Articular chondrocyte of knee joint (primary cell): ENCODE data around the gene XYLT2. TPM values are rescaled to one million over a fixed set of nuclear protein-coding genes. Genes with fewer than 3 reads are reported as not detected.

Experiments
- small RNA-seq: library from RNA; depleted of rRNA; stranded (forward); fragments of <200 nt; gene quantifications from one replicate; pipeline ENCODE3, GENCODE V24; 2012
- total RNA-seq: library from RNA; depleted of rRNA; stranded (reverse); fragments of >200 nt; gene quantifications from 2 replicates; pipeline ENCODE4 v1.2.3, GENCODE V29; 2012

XYLT2 gene
- total RNA-seq = 30.9 and 31.8 TPM in 2 replicates

DNA sequence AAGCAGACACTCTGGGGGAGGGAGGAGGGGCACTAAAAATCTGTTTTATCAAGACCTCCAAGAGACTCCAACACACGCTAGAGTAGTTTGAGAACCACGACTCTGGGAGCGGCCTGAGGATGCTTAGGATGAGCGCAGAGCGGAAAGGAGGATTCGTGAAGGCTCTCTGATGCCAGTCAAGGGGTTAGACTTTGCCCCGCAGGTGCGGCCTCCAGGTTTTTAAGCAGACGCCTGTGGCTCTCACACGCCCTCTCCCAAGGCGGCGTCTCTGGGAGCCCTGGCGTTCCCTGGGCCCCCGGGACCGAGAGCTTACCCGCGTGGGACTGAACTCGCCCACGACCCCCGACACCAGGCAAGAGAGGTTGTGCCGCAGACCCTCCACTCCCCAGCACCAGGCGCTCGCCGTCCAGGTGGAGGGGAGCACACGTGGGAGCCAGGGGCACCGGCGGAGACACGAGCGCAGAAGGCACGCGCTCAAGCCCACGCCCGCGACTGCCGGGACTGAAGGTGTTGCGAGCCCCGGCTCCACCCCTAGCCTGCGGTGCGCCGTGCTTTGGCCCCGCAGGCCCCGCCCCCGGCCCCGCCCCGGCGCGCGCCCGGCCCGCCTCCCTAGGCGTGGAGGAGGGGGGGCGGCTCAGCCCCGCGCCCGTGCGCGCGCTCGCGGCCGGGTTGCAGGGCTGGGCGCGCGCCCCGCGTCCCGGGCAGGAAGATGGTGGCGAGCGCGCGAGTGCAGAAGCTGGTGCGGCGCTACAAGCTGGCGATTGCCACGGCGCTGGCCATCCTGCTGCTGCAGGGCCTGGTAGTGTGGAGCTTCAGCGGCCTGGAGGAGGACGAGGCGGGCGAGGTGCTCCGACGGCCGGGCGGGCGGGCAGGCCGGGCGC lies at the start of gene XYLT2:
Gene XYLT2 (plus strand): TSS at position 695 of the 881 bp plus-strand sequence. CDS start 15 bp downstream, at position 710.

DNA sequence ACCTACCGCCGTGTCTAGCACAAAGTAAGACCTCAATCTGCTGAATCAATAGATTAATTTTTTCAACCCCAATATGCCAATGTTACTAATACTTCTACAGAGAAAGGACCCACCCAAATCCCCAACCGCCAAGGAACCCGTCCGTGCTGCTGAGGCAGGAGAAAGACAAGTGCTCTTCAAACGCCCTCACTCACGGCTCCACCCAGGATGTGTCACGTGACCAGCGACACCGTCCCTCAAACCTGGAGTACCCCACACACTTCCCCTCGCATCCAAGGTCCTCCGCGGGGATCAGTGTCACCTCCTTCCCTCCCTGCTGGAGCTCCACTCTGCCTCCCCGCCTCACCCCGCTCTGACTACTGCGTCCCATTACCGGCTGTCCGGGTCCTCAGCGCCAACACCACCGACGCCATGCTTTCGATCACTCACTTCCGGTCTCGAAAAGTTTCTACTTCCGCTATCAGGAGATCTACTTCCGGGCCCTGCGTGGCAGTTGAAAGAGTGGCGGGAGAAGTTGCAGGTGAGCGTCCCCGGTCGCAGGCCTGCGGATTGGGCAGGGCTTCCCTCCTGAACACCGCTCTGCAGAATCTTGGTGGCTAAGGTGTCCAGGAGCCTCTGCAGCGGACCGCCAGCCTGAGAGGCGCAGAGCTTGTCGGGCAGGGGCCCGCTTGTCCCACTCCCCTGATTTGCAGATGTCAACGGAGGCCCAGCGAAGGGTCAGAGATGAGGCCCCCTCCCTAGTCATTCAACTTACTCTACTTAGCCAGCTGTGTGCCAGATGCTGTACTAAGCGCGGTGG lies 27.0 kb downstream of the XYLT2 start, which contains the start of the genes EME1 and MRPL27:
Gene EME1 (plus strand): TSS at position 472 of the 799 bp plus-strand sequence. CDS start 1,980 bp downstream, outside the sequence.
Gene MRPL27 (minus strand): TSS at position 427 of the 799 bp plus-strand sequence. CDS start 14 bp downstream, at position 413.

DNA sequence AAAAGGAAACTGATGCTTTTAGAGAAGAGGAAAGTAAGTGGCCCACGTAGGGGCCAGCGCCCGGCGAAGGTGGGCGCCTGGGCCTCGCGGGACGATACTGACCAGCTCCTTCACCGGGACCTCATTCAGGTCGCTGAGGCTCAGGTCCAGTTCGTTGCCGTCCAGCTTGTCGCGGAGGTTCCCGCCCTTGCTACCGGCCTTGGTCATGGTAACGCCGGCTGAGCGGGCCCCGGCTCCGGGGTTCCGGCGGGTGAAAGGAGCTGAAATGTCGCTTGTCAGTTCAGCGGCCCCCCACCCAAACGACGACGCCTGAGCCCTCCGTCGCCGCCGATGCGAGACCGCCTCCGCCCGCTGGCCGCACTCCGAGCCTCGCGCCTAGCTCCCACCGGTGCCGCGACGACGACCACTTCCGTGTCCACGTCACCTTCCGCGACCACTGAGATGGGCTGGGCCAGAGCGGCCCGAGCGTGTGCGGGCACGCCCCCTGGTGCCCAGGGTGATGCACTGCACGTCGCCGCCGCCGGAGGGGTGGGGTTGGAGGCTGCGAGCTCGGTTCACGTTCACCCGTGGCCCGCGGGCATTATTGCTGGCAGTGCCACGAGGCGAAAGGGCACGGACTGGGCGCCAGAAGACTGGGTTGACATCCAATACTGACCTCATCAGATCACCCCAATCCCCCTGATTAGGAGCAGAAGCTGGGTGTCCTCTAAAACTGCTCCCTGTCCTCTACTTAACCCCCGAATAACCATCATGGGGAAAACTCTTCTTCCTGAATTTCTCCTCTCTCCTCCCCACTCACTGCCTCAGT lies 51.4 kb downstream of the XYLT2 start, which contains the start of gene LRRC59:
Gene LRRC59 (minus strand): TSS at position 413 of the 808 bp plus-strand sequence. CDS start 206 bp downstream, at position 207.

Small RNAs within 50 kb of the gene (small RNA-seq; reads per million reads assigned to genes)
- gene RF00019 = not detected

Other genes starting within 250 kb of the XYLT2 start
- 0.86 and 1.0 TPM in 2 replicates for gene SAMD14, start 216.0 kb upstream of the XYLT2 start, total RNA-seq
- gene PPP1R9B, start 195.4 kb upstream of the XYLT2 start, total RNA-seq = 51.7 and 52.9 TPM in 2 replicates
- 9.8 and 13.3 TPM in 2 replicates for gene SGCA, start 180.1 kb upstream of the XYLT2 start, total RNA-seq
- gene COL1A1, start 144.5 kb upstream of the XYLT2 start, total RNA-seq = 1,350 and 1,566 TPM in 2 replicates
- under 0.01 TPM in 1 of 2 replicates, not detected in the other for gene TMEM92, start 71.7 kb upstream of the XYLT2 start, total RNA-seq
- 61.0 and 64.1 TPM in 2 replicates for gene MRPL27, start 27.1 kb downstream of the XYLT2 start, total RNA-seq
- 3.0 and 3.1 TPM in 2 replicates for gene EME1, start 27.1 kb downstream of the XYLT2 start, total RNA-seq
- 139 and 158 TPM in 2 replicates for gene LRRC59, start 51.4 kb downstream of the XYLT2 start, total RNA-seq
- gene ACSF2, start 80.1 kb downstream of the XYLT2 start, total RNA-seq = 16.6 and 17.2 TPM in 2 replicates
- not detected in 2 replicates for gene CHAD, start 122.8 kb downstream of the XYLT2 start, total RNA-seq
- gene RSAD1, start 132.7 kb downstream of the XYLT2 start, total RNA-seq = 17.4 and 18.3 TPM in 2 replicates
- gene MYCBPAP, start 162.3 kb downstream of the XYLT2 start, total RNA-seq = 1.8 and 2.5 TPM in 2 replicates
- gene EPN3, start 186.6 kb downstream of the XYLT2 start, total RNA-seq = not detected in 2 replicates
- gene SPATA20, start 201.0 kb downstream of the XYLT2 start, total RNA-seq = 86.2 and 95.6 TPM in 2 replicates
- 1.1 and 1.3 TPM in 2 replicates for gene CACNA1G, start 214.6 kb downstream of the XYLT2 start, total RNA-seq